ENCODE results near the gene DPF3.

DPF3 gene

GRCh38 chr14:72613231-72613974, 280.5 kb downstream of the DPF3 start:
- DNase-seq = peak in 1 of 14 donors; percentile 36

- DNase-seq = peak in 1 of 14 donors; percentile 92
Measured at GRCh38 chr14:72612041-72612440, 281.9 kb downstream of the DPF3 start.

- DNase-seq = no peak
Measured at GRCh38 chr14:72611506-72611905, 282.4 kb downstream of the DPF3 start.

- peak in 1 of 14 donors; percentile 38 for DNase-seq
Measured at GRCh38 chr14:72610831-72611200, 283.1 kb downstream of the DPF3 start.

GRCh38 chr14:72610096-72610830, 283.6 kb downstream of the DPF3 start:
- no peak for DNase-seq

GRCh38 chr14:72609205-72609916, 284.5 kb downstream of the DPF3 start:
- no peak for DNase-seq

- peak in 4 of 14 donors; percentile 7 to 67 (median 23) for DNase-seq
Measured at GRCh38 chr14:72608391-72609204, 285.3 kb downstream of the DPF3 start.

- no peak for DNase-seq
Measured at GRCh38 chr14:72607386-72608130, 286.3 kb downstream of the DPF3 start.

- no peak for DNase-seq
Measured at GRCh38 chr14:72606879-72607278, 287.0 kb downstream of the DPF3 start.

- DNase-seq = no peak
Measured at GRCh38 chr14:72605921-72606220, 288.0 kb downstream of the DPF3 start.

- no peak for DNase-seq
Measured at GRCh38 chr14:72605096-72605920, 288.6 kb downstream of the DPF3 start.

- no peak for DNase-seq
Measured at GRCh38 chr14:72604133-72604532, 289.8 kb downstream of the DPF3 start.

GRCh38 chr14:72603639-72604038, 290.3 kb downstream of the DPF3 start:
- no peak for DNase-seq

GRCh38 chr14:72600551-72601330, 293.2 kb downstream of the DPF3 start:
- no peak for DNase-seq

GRCh38 chr14:72599579-72600470, 294.1 kb downstream of the DPF3 start:
- peak in 1 of 14 donors; percentile 89 for DNase-seq

GRCh38 chr14:72598306-72598705, 295.6 kb downstream of the DPF3 start:
- DNase-seq = no peak

- no peak for DNase-seq
Measured at GRCh38 chr14:72597252-72598233, 296.4 kb downstream of the DPF3 start.

All from C1 segment of cervical spinal cord (tissue), 14 donors.